Measurements from ENCODE around the gene ZC3HAV1. TPM values are rescaled to one million over a fixed set of nuclear protein-coding genes. Genes with fewer than 3 reads are reported as not detected.
A peak's percentile ranks its signal among the peaks of the same experiment; 100 is the strongest.

The ZC3HAV1 gene
- total and polyA plus RNA-seq, 10 donors, result 12.7 to 82.4 (median 61.7) TPM

DNA sequence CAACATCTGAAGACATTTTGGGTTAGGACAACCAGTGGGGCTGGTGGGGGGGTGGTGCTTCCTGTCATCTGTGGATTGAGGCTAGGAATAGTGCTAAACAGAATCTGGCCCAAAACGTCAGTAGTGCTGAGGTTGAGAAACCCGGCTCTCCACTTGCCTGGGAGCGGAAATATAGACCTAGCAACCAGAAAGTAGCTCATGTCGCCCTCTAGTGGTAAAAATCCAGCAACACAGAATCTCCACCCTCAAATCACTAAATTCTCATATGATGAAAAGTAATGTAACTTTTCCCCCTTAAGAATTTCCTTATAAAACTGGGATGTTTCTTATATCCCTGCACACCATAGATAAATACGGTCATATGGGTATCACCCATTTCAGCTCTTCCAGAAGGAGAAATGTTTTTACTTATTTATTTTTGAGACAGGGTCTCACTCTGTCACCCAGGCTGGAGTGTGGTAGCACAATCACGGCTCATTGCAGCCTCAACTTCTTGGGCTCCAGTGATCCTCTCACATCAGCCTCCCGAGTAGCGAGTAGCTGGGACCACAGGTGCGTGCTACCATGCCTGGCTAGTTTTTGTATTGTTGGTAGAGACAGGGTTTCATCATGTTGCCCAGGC lies 34.4 kb downstream of the ZC3HAV1 start:
- Histone ChIP-seq H3K36me3 (peaks cover 0 to 100% (median 90%) of the 10 kb centered on the region in 6 donors), H3K4me3 (peak overlapping the region in 1 of 8 donors; percentile 17), H3K27ac (peak overlapping the region in 7 of 8 donors; percentile 1 to 77 (median 66)), H3K9me3 (no peaks in the 10 kb centered on the region), H3K4me1 (peaks cover 5 to 78% (median 46%) of the 10 kb centered on the region in 6 donors), H3K27me3 (replicated peaks in 1 of 7) (no peaks in the 10 kb centered on the region)
- no peak for DNase-seq
- 36 to 44% (median 39%) methylated on average over 9 of the region's 9 CpGs for WGBS, 5 donors
- TF ChIP-seq POLR2A (IDR thresholded peaks at IDR 0.05), result no peak
- TF ChIP-seq CTCF (IDR thresholded peaks at IDR 0.05 in 8 of 11, conservative IDR thresholded peaks at IDR 0.05 in 3 of 11), result peak; percentile 62 to 91 (median 86)
- TF ChIP-seq POLR2AphosphoS5 (IDR thresholded peaks at IDR 0.05), result peak in 2 of 3 donors; percentile 30 to 70
- intact Hi-C loops (cut with DNase I; ENCODE audit: low total_unique reads), result loop anchor here (2.0 to 10.0 kb wide), 2 partner anchors 50 to 58 kb away; no protein-coding TSS in a partner anchor

- Histone ChIP-seq H3K36me3 (peaks cover 5 to 100% (median 89%) of the 10 kb centered on the region in 6 donors), H3K9me3 (no peaks in the 10 kb centered on the region), H3K4me3 (no peak overlapping the region), H3K27ac (peak overlapping the region in 5 of 8 donors; percentile 9 to 62 (median 44)), H3K4me1 (peaks cover 5 to 76% (median 32%) of the 10 kb centered on the region in 6 donors), H3K27me3 (replicated peaks in 1 of 7) (no peaks in the 10 kb centered on the region)
- TF ChIP-seq POLR2A (IDR thresholded peaks at IDR 0.05), result no peak
- no peak for TF ChIP-seq POLR2AphosphoS5 (IDR thresholded peaks at IDR 0.05)
- intact Hi-C loops (cut with DNase I; ENCODE audit: low total_unique reads), result loop anchor here (10.0 kb wide), 1 partner anchor 52 kb away; no protein-coding TSS in a partner anchor
- DNase-seq, result no peak
- WGBS, 5 donors, result 37 to 68% (median 56%) methylated on average over 8 of the region's 8 CpGs
These were observed 36.7 kb downstream of the ZC3HAV1 start for GRCh38 chr7:139072796-139073195.

DNA sequence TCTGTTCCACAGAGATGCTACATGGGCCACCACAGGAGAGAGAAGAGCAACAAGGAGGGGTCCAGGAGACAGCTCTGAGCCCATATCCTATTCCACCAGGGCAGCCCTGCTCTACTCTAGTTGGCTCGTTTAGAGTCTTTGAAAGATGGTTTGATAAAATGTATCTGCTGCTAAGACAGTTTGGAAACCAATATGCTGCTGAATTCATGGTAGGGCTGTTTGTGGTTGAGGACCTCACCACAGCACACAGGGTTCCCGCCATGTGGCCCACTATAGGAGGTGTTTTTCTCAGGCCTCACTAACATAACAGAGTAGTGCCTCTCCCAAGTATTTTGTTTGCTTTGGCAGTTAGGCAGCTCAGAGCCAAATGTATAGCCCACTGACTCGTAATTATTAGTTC lies 37.8 kb downstream of the ZC3HAV1 start:
- DNase-seq, result no peak
- Histone ChIP-seq H3K27ac (peak overlapping the region in 3 of 8 donors; percentile 44 to 62 (median 60)), H3K4me1 (peaks cover 5 to 79% (median 32%) of the 10 kb centered on the region in 6 donors), H3K27me3 (replicated peaks in 1 of 7) (no peaks in the 10 kb centered on the region), H3K9me3 (no peaks in the 10 kb centered on the region), H3K4me3 (no peak overlapping the region), H3K36me3 (peaks cover 5 to 100% (median 90%) of the 10 kb centered on the region in 6 donors)
- WGBS, 5 donors, result 68 to 75% (median 74%) methylated on average over 3 of the region's 3 CpGs
- intact Hi-C loops (cut with DNase I; ENCODE audit: low total_unique reads), result loop anchor here (10.0 kb wide), 1 partner anchor 53 kb away; no protein-coding TSS in a partner anchor
- TF ChIP-seq POLR2A (IDR thresholded peaks at IDR 0.05) (no peak), POLR2AphosphoS5 (IDR thresholded peaks at IDR 0.05) (peak in 1 of 3 donors; percentile 20), CTCF (IDR thresholded peaks at IDR 0.05 in 8 of 11, conservative IDR thresholded peaks at IDR 0.05 in 3 of 11) (no peak)

DNA sequence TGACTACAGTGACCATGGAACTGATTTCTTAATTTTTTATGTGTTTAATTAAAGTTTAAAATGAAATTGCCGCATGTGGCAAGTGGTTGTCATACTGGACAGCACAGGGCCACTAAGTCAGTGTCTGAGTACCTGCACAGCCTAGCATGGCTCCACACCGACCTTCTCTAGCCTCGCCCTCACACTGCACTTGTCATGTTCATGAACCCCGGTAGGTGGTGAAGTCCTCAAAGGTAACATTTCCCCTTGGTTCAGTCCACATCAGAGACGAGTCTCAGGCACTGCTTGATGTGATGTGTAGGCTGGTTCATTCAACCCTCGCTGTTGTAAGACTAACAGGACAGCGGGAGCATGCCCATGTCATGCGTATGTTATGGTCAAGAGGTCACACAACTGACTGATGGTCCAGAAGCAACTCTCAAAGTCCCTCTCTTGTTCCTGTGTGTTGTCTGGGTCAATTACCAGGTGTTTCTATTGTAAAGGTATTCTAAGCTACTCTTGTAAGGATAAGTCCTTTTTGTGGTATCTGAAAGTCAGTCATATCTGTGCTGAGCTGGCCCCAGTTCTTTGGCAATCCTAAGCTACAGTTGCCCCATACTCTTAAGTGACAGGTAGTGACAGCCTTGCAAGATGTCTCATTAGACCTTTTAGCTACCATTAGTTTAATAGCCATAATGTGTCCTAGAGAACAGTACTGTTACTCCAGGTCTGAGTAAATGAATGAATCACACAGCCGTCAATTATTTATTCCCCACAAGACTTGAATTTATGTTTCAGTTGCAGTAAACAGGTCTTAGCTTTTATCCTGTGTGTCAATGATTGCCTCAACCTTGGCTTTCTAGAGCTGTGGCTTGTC lies 40.7 kb downstream of the ZC3HAV1 start:
- TF ChIP-seq POLR2A (IDR thresholded peaks at IDR 0.05) (no peak), CTCF (IDR thresholded peaks at IDR 0.05 in 8 of 11, conservative IDR thresholded peaks at IDR 0.05 in 3 of 11) (no peak), POLR2AphosphoS5 (IDR thresholded peaks at IDR 0.05) (no peak)

More for the DNA sequence above, 40.7 kb downstream of the ZC3HAV1 start:
- H3K4me1 ChIP-seq, result peaks cover 0 to 56% (median 19%) of the 10 kb centered on the region in 6 donors
- H3K4me3 ChIP-seq, result no peak overlapping the region
- no peaks in the 10 kb centered on the region for H3K9me3 ChIP-seq
- WGBS, 5 donors, result 92 to 93% (median 93%) methylated on average over 9 of the region's 9 CpGs
- H3K27me3 ChIP-seq (replicated peaks in 1 of 7), result no peaks in the 10 kb centered on the region
- H3K36me3 ChIP-seq, result peaks cover 5 to 100% (median 98%) of the 10 kb centered on the region in 6 donors
- DNase-seq, result no peak
- intact Hi-C loops (cut with DNase I; ENCODE audit: low total_unique reads), result no loop called here
- H3K27ac ChIP-seq, result no peak overlapping the region

Measured in spleen (tissue), 11 donors.